IMR-90 (cell line): ENCODE results near the gene RGS19. TPM values are rescaled to one million over a fixed set of nuclear protein-coding genes. Genes with fewer than 3 reads are reported as not detected.

Experiments used
- ATAC-seq: fragments of 200-7000 bp; cut with Tn5 transposase; 2 replicates; pipeline ENCODE4 v1.9.1; 2020; ENCODE audit warnings: low read depth, mild to moderate bottlenecking, moderate library complexity
- BruUV-seq: library from RNA; stranded (reverse); fragments of 400-500 nt; replicated peaks from 2 replicates; lab custom pipeline; 2021; lab: Mats Ljungman, UMichigan
- CTCF ChIA-PET: fragments of 300-600 bp; formaldehyde crosslinking; extraction: SDS; loops from one replicate; lab custom pipeline; 2021; ENCODE audit warnings: antibody characterized with exemption; lab: Yijun Ruan, JAX
- POLR2A ChIA-PET: fragments of 300-600 bp; sonication (Branson Sonifier 250); formaldehyde crosslinking; loops from one replicate; lab custom pipeline; 2022; ENCODE audit warnings: antibody characterized with exemption; ENCODE audit not compliant: unreplicated experiment; lab: Charles Lee
- DNase-seq: peaks from one replicate; pipeline ENCODE4 v3.0.0; 2013
- H2AFZ ChIP-seq: replicated peaks from 2 replicates; pipeline ENCODE3; 2013; ENCODE audit warnings: low read length, mild to moderate bottlenecking; ENCODE audit not compliant: poor library complexity
- H2AK5ac ChIP-seq: 2 replicates; pipeline ENCODE4 v1.6.1; 2013; ENCODE audit warnings: low read depth, low read length, inconsistent platforms
- H2AK9ac ChIP-seq: replicated peaks from 2 replicates; pipeline ENCODE3; 2013; ENCODE audit warnings: mild to moderate bottlenecking, low read depth, low read length, moderate library complexity; ENCODE audit not compliant: poor library complexity
- H2BK120ac ChIP-seq: 2 replicates; pipeline ENCODE4 v1.6.1; 2013; ENCODE audit warnings: low read depth, low read length, inconsistent platforms
- H2BK15ac ChIP-seq: 3 replicates; pipeline ENCODE4 v1.6.1; 2013; ENCODE audit warnings: low read depth, low read length, inconsistent platforms
- H2BK20ac ChIP-seq: 2 replicates; pipeline ENCODE4 v1.6.1; 2013; ENCODE audit warnings: low read depth, mild to moderate bottlenecking, inconsistent platforms, low read length, moderate library complexity
- H2BK5ac ChIP-seq: 2 replicates; pipeline ENCODE4 v1.6.1; 2013; ENCODE audit warnings: mild to moderate bottlenecking, low read depth, low read length, inconsistent platforms; ENCODE audit not compliant: poor library complexity, severe bottlenecking
- H3K14ac ChIP-seq: replicated peaks from 2 replicates; pipeline ENCODE4 v1.6.1; 2013; ENCODE audit warnings: low read depth, low read length, inconsistent platforms
- H3K18ac ChIP-seq: 2 replicates; pipeline ENCODE4 v1.6.1; 2013; ENCODE audit warnings: low read depth, low read length, control low read depth
- H3K23ac ChIP-seq: 2 replicates; pipeline ENCODE4 v1.6.1; 2013; ENCODE audit warnings: low read depth, low read length, inconsistent platforms
- H3K27ac ChIP-seq: 2 replicates; pipeline ENCODE4 v1.5.1; 2013; ENCODE audit warnings: mild to moderate bottlenecking, control low read depth, low read length; ENCODE audit not compliant: insufficient read depth
- H3K27me3 ChIP-seq: 2 replicates; pipeline ENCODE4 v1.6.1; 2013; ENCODE audit warnings: low read length; ENCODE audit not compliant: control insufficient read depth, insufficient read depth
- H3K36me3 ChIP-seq: 2 replicates; pipeline ENCODE4 v1.6.1; 2013; ENCODE audit warnings: low read length, mixed read lengths; ENCODE audit not compliant: control insufficient read depth, insufficient read depth
- H3K4ac ChIP-seq: 2 replicates; pipeline ENCODE4 v1.6.1; 2013; ENCODE audit warnings: low read depth, low read length, inconsistent platforms
- H3K4me1 ChIP-seq: 2 replicates; pipeline ENCODE4 v1.6.1; 2013; ENCODE audit warnings: low read length, mixed read lengths; ENCODE audit not compliant: control insufficient read depth, insufficient read depth
- H3K4me2 ChIP-seq: 2 replicates; pipeline ENCODE4 v1.6.1; 2013; ENCODE audit warnings: low read depth, mild to moderate bottlenecking, control low read depth, low read length, moderate library complexity
- H3K4me3 ChIP-seq: 2 replicates; pipeline ENCODE4 v1.5.1; 2013; ENCODE audit warnings: low read depth, mild to moderate bottlenecking, control low read depth, low read length, moderate library complexity; ENCODE audit not compliant: insufficient read depth
- H3K56ac ChIP-seq: 2 replicates; pipeline ENCODE4 v1.6.1; 2013; ENCODE audit warnings: low read length, inconsistent platforms; ENCODE audit not compliant: insufficient read depth; ENCODE audit errors: extremely low read depth
- H3K79me1 ChIP-seq, 2 experiments: 2 replicates each; pipeline ENCODE4 v1.6.1; 2013; ENCODE audit warnings: low read length in 2 of 2, inconsistent platforms in 1 of 2, low read depth in 1 of 2
- H3K9ac ChIP-seq: 2 replicates; pipeline ENCODE4 v1.6.1; 2013; ENCODE audit warnings: low read depth, low read length, control low read depth
- H3K9me1 ChIP-seq: 2 replicates; pipeline ENCODE4 v1.6.1; 2013; ENCODE audit warnings: low read length, inconsistent platforms; ENCODE audit not compliant: insufficient read depth
- H3K9me3 ChIP-seq: 2 replicates; pipeline ENCODE4 v1.6.1; 2013; ENCODE audit warnings: low read length; ENCODE audit not compliant: control insufficient read depth, insufficient read depth
- H4K20me1 ChIP-seq: 2 replicates; pipeline ENCODE4 v1.6.1; 2013; ENCODE audit warnings: low read length, inconsistent platforms; ENCODE audit not compliant: insufficient read depth
- H4K5ac ChIP-seq: 2 replicates; pipeline ENCODE4 v1.6.1; 2013; ENCODE audit warnings: mild to moderate bottlenecking, low read depth, low read length, control low read depth
- H4K8ac ChIP-seq, 2 experiments: 2 replicates each; pipeline ENCODE4 v1.6.1; 2013; ENCODE audit warnings: low read depth in 2 of 2, low read length in 2 of 2, control low read depth in 1 of 2, inconsistent platforms in 1 of 2
- H4K91ac ChIP-seq: 2 replicates; pipeline ENCODE4 v1.6.1; 2013; ENCODE audit warnings: low read depth, low read length, inconsistent platforms; ENCODE audit not compliant: insufficient read depth
- CHD1 ChIP-seq: IDR thresholded peaks from 2 replicates; pipeline ENCODE4 v1.6.1; 2012; ENCODE audit warnings: low read depth, low read length, improper control_type of control experiment
- NFE2L2 ChIP-seq: fragments of 150-350 bp; IDR thresholded peaks from 2 replicates; pipeline ENCODE4 v1.6.1; 2016; ENCODE audit warnings: low read depth, mild to moderate bottlenecking, low read length
- WGBS, 2 experiments: methylation state at CpG; one replicate each; pipeline versions ENCODE4 v1.1.5 to v1.1.7; 2013; ENCODE audit warnings: missing lambda C conversion rate in 2 of 2; ENCODE audit not compliant: insufficient read length in 1 of 2; ENCODE audit errors: extremely low coverage in 2 of 2; 5-methylcytosine and 5-hydroxymethylcytosine counted together
- dilution Hi-C: fragments of 300-500 bp; cut with HindIII; formaldehyde crosslinking; loops from one replicate; pipeline ENCODE4 v1.14.3; 2018; ENCODE audit warnings: low sequenced_read_pairs; ENCODE audit not compliant: unreplicated experiment
- in situ Hi-C: fragments of 300-500 bp; cut with MboI; formaldehyde crosslinking; loops from 3 replicates; pipeline ENCODE4 v1.14.3; 2019; ENCODE audit warnings: low sequenced_read_pairs, inconsistent platforms, mixed read lengths
- intact Hi-C: fragments of 100-400 bp; cut with micrococcal nuclease; formaldehyde crosslinking; loops from 2 replicates; pipeline ENCODE4 v1.10.0; 2022
- polyA plus RNA-seq, 3 experiments: library from polyadenylated mRNA; depleted of rRNA; stranded (reverse); fragments of >200 nt; gene quantifications; 2 replicates each; pipeline ENCODE4 v1.2.3, GENCODE V29; 2012; ENCODE audit warnings: low replicate concordance in 1 of 3
- total RNA-seq: library from RNA; depleted of rRNA; stranded (reverse); fragments of >200 nt; gene quantifications from 2 replicates; pipeline ENCODE4 v1.2.3, GENCODE V29; 2012

RGS19 gene
- total and polyA plus RNA-seq, 2 of the 4 experiments (the other 2 are of a cell fraction): 7.7 to 17.5 TPM

GRCh38 chr20:64036346-64037198, 42.7 kb downstream of the RGS19 start:
- H3K9ac ChIP-seq: no peak overlapping the region
- H4K20me1 ChIP-seq: peaks cover 5% of the 10 kb centered on the region; the same call in 1 of the 2 replicates
- WGBS, 2 experiments: 13% methylated on average over 2 of the region's 17 CpGs; no CpG with 5 or more reads in 1 of the 2 experiments
- no peak overlapping the region for H2AK5ac ChIP-seq
- H2BK5ac ChIP-seq: no peak overlapping the region
- DNase-seq (peak; percentile 53), ATAC-seq (no peak)
- peak overlapping the region; percentile 59 for H2AK9ac ChIP-seq
- no peak overlapping the region for H3K56ac ChIP-seq
- H3K79me1 ChIP-seq: no peaks in the 10 kb centered on the region
- H3K18ac ChIP-seq: no peak overlapping the region
- no peak overlapping the region for H3K4ac ChIP-seq
- in situ Hi-C loops (no loop called here), intact Hi-C loops (no loop called here), dilution Hi-C loops (no loop called here)
- H4K91ac ChIP-seq: no peak overlapping the region
- no peak overlapping the region for H2BK120ac ChIP-seq
- peaks cover 4% of the 10 kb centered on the region; the same call in 1 of the 2 replicates for H3K4me1 ChIP-seq
- no peak overlapping the region for H3K27ac ChIP-seq
- BruUV-seq: no TSS peak
- no peak overlapping the region for H2BK20ac ChIP-seq
- no peak overlapping the region for H2BK15ac ChIP-seq
- ChIA-PET POLR2A (no interaction called here), CTCF (no interaction called here)
- H3K9me1 ChIP-seq: no peaks in the 10 kb centered on the region
- H2AFZ ChIP-seq: no peak overlapping the region
- H3K4me3 ChIP-seq: no peak overlapping the region
- TF ChIP-seq NFE2L2 (peak; percentile 30; the same call in 1 of the 2 replicates), CHD1 (no peak)
- H3K14ac ChIP-seq: no peak overlapping the region
- H4K8ac ChIP-seq: no peak overlapping the region
- peaks cover 20% of the 10 kb centered on the region for H3K36me3 ChIP-seq
- H3K4me2 ChIP-seq: no peak overlapping the region
- no peaks in the 10 kb centered on the region for H3K9me3 ChIP-seq
- no peak overlapping the region for H4K5ac ChIP-seq
- H3K27me3 ChIP-seq: peaks cover 35% of the 10 kb centered on the region
- H3K23ac ChIP-seq: no peak overlapping the region
